Stimulated activated CD4-positive, alpha-beta T cell treated with anti-CD3 and anti-CD28 coated beads, Interleukin-2, amount 100 ng/mL, for 48 hours (primary cell): ENCODE data around the gene PHACTR4.
"Not testable (repeated sequence)": the region's sequence is repeated elsewhere in the genome, so short reads cannot be mapped to it uniquely, and the experiment has no call there.

ENCODE experiments used
- DNase-seq, 2 donors: peaks; one replicate each; pipeline ENCODE4 v3.0.0-alpha.2; 2020

PHACTR4 gene

GRCh38 chr1:28437924-28438699 is 68.6 kb downstream of the PHACTR4 start:
- no peak for DNase-seq

- DNase-seq, result no peak
Measured at GRCh38 chr1:28439320-28439719, 69.8 kb downstream of the PHACTR4 start.

DNA sequence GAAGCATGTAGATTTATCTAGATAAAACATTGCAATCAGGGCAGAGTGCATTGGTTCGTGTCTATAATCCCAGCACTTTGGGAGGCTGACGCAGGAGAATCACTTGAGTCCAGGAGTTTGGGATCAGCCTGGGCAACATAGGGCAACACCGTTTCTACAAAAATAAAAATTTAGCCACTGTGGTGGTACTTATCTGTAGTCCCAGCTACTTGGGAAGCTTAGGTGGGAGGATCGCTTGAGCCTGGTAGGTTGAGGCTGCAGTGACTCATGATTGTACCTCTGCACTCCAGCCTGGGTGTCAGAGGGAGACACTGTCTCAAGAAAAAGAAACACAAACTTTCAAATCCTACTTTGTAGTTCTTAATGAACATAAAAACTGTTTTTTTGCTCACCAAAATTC is 72.1 kb downstream of the PHACTR4 start:
- no peak for DNase-seq

GRCh38 chr1:28443550-28443949 is 74.0 kb downstream of the PHACTR4 start:
- no peak for DNase-seq

GRCh38 chr1:28447679-28448078 is 78.1 kb downstream of the PHACTR4 start:
- no peak for DNase-seq

DNA sequence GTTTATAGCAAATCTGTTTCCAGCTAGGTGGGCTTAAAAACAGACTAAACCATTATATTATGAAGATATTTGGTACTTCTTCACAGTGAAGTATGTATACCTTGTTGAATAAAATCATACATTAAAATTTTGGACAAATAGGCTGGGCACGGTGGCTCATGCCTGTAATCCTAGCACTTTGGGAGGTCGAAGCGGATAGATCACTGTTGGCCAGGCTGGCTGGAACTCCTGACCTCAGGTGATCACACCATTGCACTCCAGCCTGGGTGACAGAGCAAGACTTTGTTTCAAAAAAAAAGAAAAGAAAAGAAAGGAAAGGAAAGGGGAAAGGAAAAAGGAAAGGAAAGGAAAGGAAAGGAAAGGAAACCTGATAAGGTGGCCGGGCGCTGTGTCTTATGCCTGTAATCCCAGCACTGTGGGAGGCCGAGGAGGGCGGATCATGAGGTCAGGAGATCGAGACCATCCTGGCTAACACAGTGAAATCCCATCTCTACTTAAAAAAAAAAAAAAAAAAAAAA is 78.6 kb downstream of the PHACTR4 start:
- not testable (repeated sequence) for DNase-seq

DNA sequence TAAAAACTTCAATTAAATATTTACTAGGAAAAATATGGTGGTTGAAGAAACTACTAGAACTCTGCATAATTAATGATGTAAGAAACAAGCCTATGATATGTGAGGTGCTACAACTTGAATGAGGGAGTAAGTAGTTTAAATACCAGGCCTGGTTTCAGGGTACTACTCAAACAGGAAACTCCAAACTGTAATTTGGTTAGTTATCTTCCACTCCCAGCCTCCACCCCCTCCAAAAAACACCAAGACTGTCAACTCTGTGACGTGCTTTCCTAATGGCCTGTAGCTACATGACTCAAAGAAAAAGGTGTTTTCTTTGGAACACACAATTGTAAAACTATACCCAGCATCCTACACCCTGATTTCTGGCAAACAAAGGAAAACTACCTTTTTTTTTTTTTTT is 80.4 kb downstream of the PHACTR4 start:
- no peak for DNase-seq

- DNase-seq, result no peak
Measured at GRCh38 chr1:28450561-28450960, 81.0 kb downstream of the PHACTR4 start.

DNA sequence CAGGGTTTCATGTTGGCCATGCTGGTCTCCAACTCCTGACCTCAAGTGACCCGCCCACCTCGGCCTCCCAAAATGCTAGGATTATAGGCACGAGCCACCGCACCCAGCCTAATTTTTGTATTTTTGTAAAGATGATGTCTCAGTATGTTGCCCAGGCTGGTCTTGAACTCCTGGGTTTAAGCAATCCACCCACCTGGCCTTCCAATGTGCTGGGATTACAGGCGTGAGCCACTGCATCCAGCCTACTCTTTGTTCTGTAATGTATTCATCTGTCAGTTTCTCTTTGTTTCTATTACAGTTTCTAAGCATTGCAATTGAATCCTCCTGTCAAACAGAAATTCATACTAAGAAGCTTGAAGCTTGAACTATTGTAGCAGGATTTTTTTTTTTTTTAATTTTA is 81.5 kb downstream of the PHACTR4 start:
- no peak for DNase-seq

GRCh38 chr1:28456078-28456477 is 86.5 kb downstream of the PHACTR4 start:
- no peak for DNase-seq

- DNase-seq, result no peak
Measured at GRCh38 chr1:28457678-28458077, 88.1 kb downstream of the PHACTR4 start.

DNA sequence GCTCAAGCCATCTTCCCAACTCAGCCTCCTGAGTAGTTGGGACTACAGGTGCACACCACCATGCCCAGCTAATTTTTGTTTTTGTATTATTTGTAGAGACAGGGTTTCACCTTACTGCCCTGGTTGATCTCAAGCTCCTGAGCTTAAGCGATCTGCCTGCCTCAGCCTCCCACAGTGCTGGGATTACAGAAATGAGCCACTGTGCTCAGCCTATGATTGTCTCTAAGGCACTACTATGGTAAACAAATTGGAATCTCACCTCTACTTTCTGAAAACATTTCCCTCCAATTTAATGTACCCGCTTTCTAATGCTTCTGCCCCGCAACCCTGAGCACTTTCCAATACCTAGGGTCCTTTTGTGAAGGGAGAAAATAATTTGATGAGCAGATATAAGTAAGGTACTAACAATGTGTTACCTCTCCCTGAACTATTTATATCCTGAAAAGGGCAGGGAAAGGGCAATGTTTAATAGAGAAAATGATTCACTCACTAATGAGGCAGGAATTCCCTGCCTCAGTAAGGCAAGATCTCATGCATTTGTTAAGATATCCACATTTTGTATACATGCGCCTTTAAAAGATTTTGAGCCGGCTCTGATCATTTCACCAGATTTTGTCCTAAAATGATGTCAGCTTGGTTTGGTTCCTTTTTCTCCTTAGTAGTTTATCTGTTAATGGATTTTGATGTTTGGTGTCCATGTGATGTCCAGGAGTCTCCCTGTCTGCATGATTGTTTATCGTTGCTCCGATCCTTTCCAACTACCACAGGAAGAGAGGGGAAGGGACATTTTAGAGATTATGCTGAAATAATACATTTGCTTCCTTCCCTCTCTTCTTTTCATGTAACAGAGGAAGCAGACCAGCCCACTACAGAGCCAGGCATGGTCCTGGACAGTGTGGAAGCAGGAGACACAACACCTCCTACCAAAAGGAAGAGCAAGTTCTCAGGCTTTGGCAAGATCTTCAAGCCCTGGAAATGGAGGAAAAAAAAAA is 89.0 kb downstream of the PHACTR4 start:
- DNase-seq, result no peak

DNA sequence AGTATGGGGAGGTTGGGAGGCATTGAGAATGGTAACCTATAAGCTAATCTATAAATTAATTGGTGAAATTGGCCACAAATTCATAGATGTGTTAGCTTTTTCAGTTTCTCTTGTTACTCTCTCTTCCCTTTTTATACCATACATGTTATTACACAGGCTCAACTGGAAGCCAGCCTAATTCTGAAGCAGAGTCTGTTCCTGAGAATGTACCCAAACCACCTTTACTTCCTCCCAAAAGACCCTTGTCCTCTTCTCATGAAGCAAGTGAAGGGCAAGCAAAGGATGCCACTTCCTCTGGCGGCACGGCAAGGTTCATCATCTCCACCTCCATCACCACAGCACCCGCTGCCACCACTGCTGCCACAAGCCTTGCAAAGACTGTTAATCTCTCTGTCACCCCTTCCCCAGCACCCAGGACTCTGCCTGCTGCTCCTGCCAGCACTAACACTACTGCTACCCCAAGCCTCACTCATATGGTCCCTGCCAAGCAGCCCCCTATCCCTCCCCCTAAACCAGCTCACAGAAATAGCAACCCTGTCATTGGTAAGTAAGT is 96.8 kb downstream of the PHACTR4 start:
- DNase-seq, result no peak

DNA sequence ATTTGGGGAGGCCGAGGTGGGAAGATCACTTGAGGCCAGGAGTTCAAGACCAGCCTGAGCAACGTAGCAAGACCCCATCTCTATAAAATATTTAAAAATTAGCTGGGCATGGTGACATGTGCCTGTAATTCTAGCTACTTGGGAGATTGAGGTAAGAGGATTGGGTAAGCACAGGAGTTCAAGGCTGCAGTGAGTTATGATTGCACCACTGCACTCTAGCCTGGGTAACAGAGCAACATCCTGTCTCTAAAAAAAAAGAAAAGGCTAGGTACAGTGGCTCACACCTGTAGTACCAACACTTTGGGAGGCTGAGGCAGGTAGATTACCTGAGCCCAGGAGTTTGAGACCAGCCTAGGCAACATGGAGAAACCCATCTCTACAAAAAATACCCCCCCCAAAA is 100.6 kb downstream of the PHACTR4 start:
- no peak for DNase-seq

DNA sequence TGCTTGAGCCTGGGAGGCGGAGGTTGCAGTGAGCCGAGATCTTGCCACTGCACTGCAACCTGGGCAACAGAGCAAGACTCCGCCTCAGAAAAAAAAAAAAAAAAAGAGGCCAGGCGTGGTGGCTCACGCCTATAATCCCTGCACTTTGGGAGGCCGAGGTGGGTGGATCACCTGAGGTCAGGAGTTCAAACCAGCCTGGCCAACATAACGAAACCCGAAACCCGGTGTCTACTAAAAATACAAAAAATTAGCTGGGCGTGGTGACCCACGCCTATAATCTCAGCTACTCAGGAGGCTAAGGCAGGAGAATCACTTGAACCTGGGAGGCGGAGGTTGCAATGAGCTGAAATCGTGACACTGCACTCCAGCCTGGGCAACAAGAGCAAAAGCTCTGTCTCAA is 110.0 kb downstream of the PHACTR4 start:
- DNase-seq, result not testable (repeated sequence)

- DNase-seq, result no peak
Measured at GRCh38 chr1:28480308-28480707, 110.8 kb downstream of the PHACTR4 start.

- DNase-seq, result no peak
Measured at GRCh38 chr1:28482138-28482537, 112.6 kb downstream of the PHACTR4 start.

DNA sequence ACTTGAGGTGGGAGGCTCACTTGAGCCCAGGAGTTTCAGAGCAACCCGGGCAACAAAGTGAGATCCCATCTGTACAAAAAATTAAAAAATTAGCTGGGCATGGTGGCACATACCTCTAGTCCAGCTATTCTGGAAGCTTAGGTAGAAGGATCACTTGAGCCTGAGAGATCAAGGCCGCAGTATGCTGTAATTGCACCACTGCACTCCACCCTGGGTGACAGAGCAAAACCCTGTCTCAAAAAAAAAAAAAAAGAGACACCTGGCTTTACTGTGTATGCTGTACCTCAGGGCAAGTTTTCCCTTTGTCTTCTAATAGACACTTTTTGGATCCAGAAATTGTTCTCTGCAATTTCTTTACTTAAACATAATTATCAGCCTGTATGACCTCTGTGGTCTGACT is 113.2 kb downstream of the PHACTR4 start:
- no peak for DNase-seq

GRCh38 chr1:28494737-28495136 is 125.2 kb downstream of the PHACTR4 start:
- no peak for DNase-seq

- no peak for DNase-seq
Measured at GRCh38 chr1:28499553-28499952, 130.0 kb downstream of the PHACTR4 start.

- DNase-seq, result no peak
Measured at GRCh38 chr1:28501925-28502324, 132.4 kb downstream of the PHACTR4 start.

- DNase-seq, result no peak
Measured at GRCh38 chr1:28503117-28503516, 133.6 kb downstream of the PHACTR4 start.
